ENCODE data around the gene MYH8. TPM values are rescaled to one million over a fixed set of nuclear protein-coding genes. Genes with fewer than 3 reads are reported as not detected.

Gene MYH8
- total and polyA plus RNA-seq, 4 donors = 0.14 TPM; not detected in 3

DNA sequence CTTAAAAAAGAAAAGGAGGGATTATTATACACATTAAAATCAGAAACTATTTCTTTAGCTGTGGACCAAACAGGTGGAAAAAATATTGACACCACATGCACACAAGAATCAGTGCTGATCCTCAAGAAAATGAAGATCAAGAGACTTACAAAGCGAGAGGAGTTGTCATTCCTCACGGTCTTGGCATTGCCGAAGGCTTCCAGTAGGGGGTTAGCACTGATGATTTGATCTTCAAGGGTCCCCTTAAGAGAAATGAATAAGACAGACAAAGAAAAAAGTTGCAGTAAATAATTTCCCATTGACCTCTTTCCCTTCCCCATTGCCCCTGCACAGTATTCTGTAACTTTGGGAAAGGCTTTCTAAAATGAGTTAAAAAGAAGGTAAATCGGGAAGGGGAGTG, 41.7 kb upstream of the MYH8 start:
- Histone ChIP-seq H3K9ac (ENCODE audit: low read depth in 1 of 2, low read length in 2 of 2) (no peak overlapping the region), H3K36me3 (ENCODE audit: control insufficient read depth in 4 of 4, insufficient read depth in 3 of 4, low read depth in 1 of 4, low read length in 3 of 4) (no peaks in the 10 kb centered on the region), H3K27me3 (ENCODE audit: control insufficient read depth in 4 of 4, insufficient read depth in 4 of 4, low read length in 3 of 4) (peaks cover 0 to 9% (median 2%) of the 10 kb centered on the region in 4 donors), H3K4me1 (ENCODE audit: control insufficient read depth in 4 of 4, insufficient read depth in 4 of 4, low read length in 3 of 4) (no peaks in the 10 kb centered on the region), H3K4me3 (ENCODE audit: low read depth in 1 of 3, low read length in 3 of 3) (no peak overlapping the region), H3K27ac (ENCODE audit: low read depth in 1 of 2, low read length in 2 of 2) (no peak overlapping the region), H3K9me3 (ENCODE audit: control insufficient read depth in 4 of 4, low read length in 3 of 4) (no peaks in the 10 kb centered on the region)
- WGBS = 71% methylated on average over 4 of the region's 4 CpGs
- DNase-seq (ENCODE audit: low spot score) = no peak
- TF ChIP-seq RXRA (IDR thresholded peaks at IDR 0.05) (no peak), EGR1 (IDR thresholded peaks at IDR 0.05; ENCODE audit: low read depth in 2 of 2) (no peak), FOXA2 (IDR thresholded peaks at IDR 0.05) (no peak), GABPA (IDR thresholded peaks at IDR 0.05 in 1 of 2, conservative IDR thresholded peaks at IDR 0.05 in 1 of 2) (no peak), HNF4A (conservative IDR thresholded peaks at IDR 0.05) (no peak)

DNA sequence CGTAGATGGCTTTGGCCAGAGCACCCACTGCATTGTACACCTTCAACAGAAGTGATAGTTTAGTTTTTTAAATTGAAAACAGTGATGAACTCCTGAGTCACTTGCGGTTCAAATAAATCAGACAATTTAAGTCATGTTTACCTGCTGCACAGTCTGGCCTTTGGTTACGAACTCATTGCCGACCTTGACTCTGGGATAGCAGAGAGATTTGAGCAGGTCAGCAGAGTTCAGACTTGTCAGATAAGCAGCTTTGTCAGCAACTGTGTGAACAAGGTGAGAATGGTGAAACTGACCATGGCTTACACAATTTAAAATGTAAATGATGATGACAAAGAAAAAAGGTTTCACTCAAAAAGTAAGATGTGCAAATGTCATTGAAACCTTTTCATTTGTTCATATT, 38.3 kb upstream of the MYH8 start:
- H3K4me1 ChIP-seq (ENCODE audit: control insufficient read depth in 4 of 4, insufficient read depth in 4 of 4, low read length in 3 of 4) = no peaks in the 10 kb centered on the region
- WGBS = 40% methylated on average over 4 of the region's 4 CpGs
- no peak for DNase-seq (ENCODE audit: low spot score)

More for the DNA sequence above, 38.3 kb upstream of the MYH8 start:
- TF ChIP-seq, protein P1, sequence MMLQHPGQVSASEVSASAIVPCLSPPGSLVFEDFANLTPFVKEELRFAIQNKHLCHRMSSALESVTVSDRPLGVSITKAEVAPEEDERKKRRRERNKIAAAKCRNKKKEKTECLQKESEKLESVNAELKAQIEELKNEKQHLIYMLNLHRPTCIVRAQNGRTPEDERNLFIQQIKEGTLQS (IDR thresholded peaks at IDR 0.05) = no peak
- no peak for TF ChIP-seq EGR1 (IDR thresholded peaks at IDR 0.05; ENCODE audit: low read depth in 2 of 2)
- TF ChIP-seq FOXA1 (IDR thresholded peaks at IDR 0.05) = no peak
- TF ChIP-seq RAD21 (IDR thresholded peaks at IDR 0.05) = no peak
- TF ChIP-seq RXRA (IDR thresholded peaks at IDR 0.05) = no peak
- TF ChIP-seq, protein P2, sequence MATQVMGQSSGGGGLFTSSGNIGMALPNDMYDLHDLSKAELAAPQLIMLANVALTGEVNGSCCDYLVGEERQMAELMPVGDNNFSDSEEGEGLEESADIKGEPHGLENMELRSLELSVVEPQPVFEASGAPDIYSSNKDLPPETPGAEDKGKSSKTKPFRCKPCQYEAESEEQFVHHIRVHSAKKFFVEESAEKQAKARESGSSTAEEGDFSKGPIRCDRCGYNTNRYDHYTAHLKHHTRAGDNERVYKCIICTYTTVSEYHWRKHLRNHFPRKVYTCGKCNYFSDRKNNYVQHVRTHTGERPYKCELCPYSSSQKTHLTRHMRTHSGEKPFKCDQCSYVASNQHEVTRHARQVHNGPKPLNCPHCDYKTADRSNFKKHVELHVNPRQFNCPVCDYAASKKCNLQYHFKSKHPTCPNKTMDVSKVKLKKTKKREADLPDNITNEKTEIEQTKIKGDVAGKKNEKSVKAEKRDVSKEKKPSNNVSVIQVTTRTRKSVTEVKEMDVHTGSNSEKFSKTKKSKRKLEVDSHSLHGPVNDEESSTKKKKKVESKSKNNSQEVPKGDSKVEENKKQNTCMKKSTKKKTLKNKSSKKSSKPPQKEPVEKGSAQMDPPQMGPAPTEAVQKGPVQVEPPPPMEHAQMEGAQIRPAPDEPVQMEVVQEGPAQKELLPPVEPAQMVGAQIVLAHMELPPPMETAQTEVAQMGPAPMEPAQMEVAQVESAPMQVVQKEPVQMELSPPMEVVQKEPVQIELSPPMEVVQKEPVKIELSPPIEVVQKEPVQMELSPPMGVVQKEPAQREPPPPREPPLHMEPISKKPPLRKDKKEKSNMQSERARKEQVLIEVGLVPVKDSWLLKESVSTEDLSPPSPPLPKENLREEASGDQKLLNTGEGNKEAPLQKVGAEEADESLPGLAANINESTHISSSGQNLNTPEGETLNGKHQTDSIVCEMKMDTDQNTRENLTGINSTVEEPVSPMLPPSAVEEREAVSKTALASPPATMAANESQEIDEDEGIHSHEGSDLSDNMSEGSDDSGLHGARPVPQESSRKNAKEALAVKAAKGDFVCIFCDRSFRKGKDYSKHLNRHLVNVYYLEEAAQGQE (IDR thresholded peaks at IDR 0.05) = no peak
- TF ChIP-seq NR2F2 (IDR thresholded peaks at IDR 0.05) = no peak
- no peak for TF ChIP-seq HNF4G (IDR thresholded peaks at IDR 0.05)
- no peak for TF ChIP-seq TAF1 (conservative IDR thresholded peaks at IDR 0.05)
- no peak for TF ChIP-seq JUND (IDR thresholded peaks at IDR 0.05)
- TF ChIP-seq, protein P3, sequence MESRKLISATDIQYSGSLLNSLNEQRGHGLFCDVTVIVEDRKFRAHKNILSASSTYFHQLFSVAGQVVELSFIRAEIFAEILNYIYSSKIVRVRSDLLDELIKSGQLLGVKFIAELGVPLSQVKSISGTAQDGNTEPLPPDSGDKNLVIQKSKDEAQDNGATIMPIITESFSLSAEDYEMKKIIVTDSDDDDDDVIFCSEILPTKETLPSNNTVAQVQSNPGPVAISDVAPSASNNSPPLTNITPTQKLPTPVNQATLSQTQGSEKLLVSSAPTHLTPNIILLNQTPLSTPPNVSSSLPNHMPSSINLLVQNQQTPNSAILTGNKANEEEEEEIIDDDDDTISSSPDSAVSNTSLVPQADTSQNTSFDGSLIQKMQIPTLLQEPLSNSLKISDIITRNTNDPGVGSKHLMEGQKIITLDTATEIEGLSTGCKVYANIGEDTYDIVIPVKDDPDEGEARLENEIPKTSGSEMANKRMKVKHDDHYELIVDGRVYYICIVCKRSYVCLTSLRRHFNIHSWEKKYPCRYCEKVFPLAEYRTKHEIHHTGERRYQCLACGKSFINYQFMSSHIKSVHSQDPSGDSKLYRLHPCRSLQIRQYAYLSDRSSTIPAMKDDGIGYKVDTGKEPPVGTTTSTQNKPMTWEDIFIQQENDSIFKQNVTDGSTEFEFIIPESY (IDR thresholded peaks at IDR 0.05) = no peak
- TF ChIP-seq, protein P4, sequence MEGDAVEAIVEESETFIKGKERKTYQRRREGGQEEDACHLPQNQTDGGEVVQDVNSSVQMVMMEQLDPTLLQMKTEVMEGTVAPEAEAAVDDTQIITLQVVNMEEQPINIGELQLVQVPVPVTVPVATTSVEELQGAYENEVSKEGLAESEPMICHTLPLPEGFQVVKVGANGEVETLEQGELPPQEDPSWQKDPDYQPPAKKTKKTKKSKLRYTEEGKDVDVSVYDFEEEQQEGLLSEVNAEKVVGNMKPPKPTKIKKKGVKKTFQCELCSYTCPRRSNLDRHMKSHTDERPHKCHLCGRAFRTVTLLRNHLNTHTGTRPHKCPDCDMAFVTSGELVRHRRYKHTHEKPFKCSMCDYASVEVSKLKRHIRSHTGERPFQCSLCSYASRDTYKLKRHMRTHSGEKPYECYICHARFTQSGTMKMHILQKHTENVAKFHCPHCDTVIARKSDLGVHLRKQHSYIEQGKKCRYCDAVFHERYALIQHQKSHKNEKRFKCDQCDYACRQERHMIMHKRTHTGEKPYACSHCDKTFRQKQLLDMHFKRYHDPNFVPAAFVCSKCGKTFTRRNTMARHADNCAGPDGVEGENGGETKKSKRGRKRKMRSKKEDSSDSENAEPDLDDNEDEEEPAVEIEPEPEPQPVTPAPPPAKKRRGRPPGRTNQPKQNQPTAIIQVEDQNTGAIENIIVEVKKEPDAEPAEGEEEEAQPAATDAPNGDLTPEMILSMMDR (IDR thresholded peaks at IDR 0.05; ENCODE audit: low read depth, low read length, missing input control) = no peak
- TF ChIP-seq SP1 (IDR thresholded peaks at IDR 0.05) = no peak
- TF ChIP-seq FOXA2 (IDR thresholded peaks at IDR 0.05) = no peak
- TF ChIP-seq, protein P5, sequence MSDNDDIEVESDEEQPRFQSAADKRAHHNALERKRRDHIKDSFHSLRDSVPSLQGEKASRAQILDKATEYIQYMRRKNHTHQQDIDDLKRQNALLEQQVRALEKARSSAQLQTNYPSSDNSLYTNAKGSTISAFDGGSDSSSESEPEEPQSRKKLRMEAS (IDR thresholded peaks at IDR 0.05) = no peak
- no peak for TF ChIP-seq GABPA (IDR thresholded peaks at IDR 0.05 in 1 of 2, conservative IDR thresholded peaks at IDR 0.05 in 1 of 2)
- TF ChIP-seq YY1 (IDR thresholded peaks at IDR 0.05) = no peak
- TF ChIP-seq HNF4A (conservative IDR thresholded peaks at IDR 0.05) = no peak
- Histone ChIP-seq H3K27ac (ENCODE audit: low read depth in 1 of 2, low read length in 2 of 2) (no peak overlapping the region), H3K36me3 (ENCODE audit: control insufficient read depth in 4 of 4, insufficient read depth in 3 of 4, low read depth in 1 of 4, low read length in 3 of 4) (no peaks in the 10 kb centered on the region), H3K9ac (ENCODE audit: low read depth in 1 of 2, low read length in 2 of 2) (no peak overlapping the region), H3K27me3 (ENCODE audit: control insufficient read depth in 4 of 4, insufficient read depth in 4 of 4, low read length in 3 of 4) (peaks cover 0 to 9% (median 2%) of the 10 kb centered on the region in 4 donors), H3K9me3 (ENCODE audit: control insufficient read depth in 4 of 4, low read length in 3 of 4) (no peaks in the 10 kb centered on the region), H3K4me3 (ENCODE audit: low read depth in 1 of 3, low read length in 3 of 3) (no peak overlapping the region)
